Stimulated activated CD4-positive, alpha-beta T cell treated with anti-CD3 and anti-CD28 coated beads, Interleukin-1b, Interleukin-23, amount 100 ng/mL, for 48 hours (primary cell): Measurements from ENCODE around the gene SLC2A5.
"Not testable (repeated sequence)": the region's sequence is repeated elsewhere in the genome, so short reads cannot be mapped to it uniquely, and the experiment has no call there.

Source experiments
- DNase-seq: peaks from one replicate; pipeline ENCODE4 v3.0.0-alpha.2; 2020

SLC2A5 gene

GRCh38 chr1:9069326-9070100, at the start of gene SLC2A5:
SLC2A5 (minus strand) TSS chr1:9069635; CDS start chr1:9069536, 99 bp downstream.
- no peak for DNase-seq

GRCh38 chr1:9118186-9118585, 48.8 kb upstream of the SLC2A5 start:
- DNase-seq = no peak

- DNase-seq = no peak
Measured at GRCh38 chr1:9115351-9116205, 46.1 kb upstream of the SLC2A5 start.

GRCh38 chr1:9112961-9113880, 43.8 kb upstream of the SLC2A5 start:
- DNase-seq = no peak

- peak; percentile 31 for DNase-seq
Measured at GRCh38 chr1:9111957-9112356, 42.5 kb upstream of the SLC2A5 start.

- DNase-seq = no peak
Measured at GRCh38 chr1:9111357-9111691, 41.9 kb upstream of the SLC2A5 start.

GRCh38 chr1:9110669-9111356, 41.4 kb upstream of the SLC2A5 start:
- DNase-seq = peak; percentile 84

- no peak for DNase-seq
Measured at GRCh38 chr1:9108056-9108665, 38.7 kb upstream of the SLC2A5 start.

- DNase-seq = no peak
Measured at GRCh38 chr1:9107136-9107535, 37.7 kb upstream of the SLC2A5 start.

GRCh38 chr1:9106286-9106685, 36.9 kb upstream of the SLC2A5 start:
- DNase-seq = no peak

- DNase-seq = no peak
Measured at GRCh38 chr1:9105336-9105867, 36.0 kb upstream of the SLC2A5 start.

- DNase-seq = no peak
Measured at GRCh38 chr1:9101510-9102146, 32.2 kb upstream of the SLC2A5 start.

GRCh38 chr1:9100471-9101043, 31.1 kb upstream of the SLC2A5 start:
- DNase-seq = no peak

GRCh38 chr1:9099555-9099954, 30.1 kb upstream of the SLC2A5 start:
- DNase-seq = no peak

GRCh38 chr1:9097947-9098705, 28.7 kb upstream of the SLC2A5 start:
- no peak for DNase-seq

- no peak for DNase-seq
Measured at GRCh38 chr1:9095818-9096217, 26.4 kb upstream of the SLC2A5 start.

GRCh38 chr1:9093996-9094595, 24.7 kb upstream of the SLC2A5 start:
- not testable (repeated sequence) for DNase-seq

- DNase-seq = no peak
Measured at GRCh38 chr1:9093581-9093980, 24.1 kb upstream of the SLC2A5 start.

- no peak for DNase-seq
Measured at GRCh38 chr1:9093091-9093490, 23.7 kb upstream of the SLC2A5 start.

- DNase-seq = no peak
Measured at GRCh38 chr1:9088807-9089206, 19.4 kb upstream of the SLC2A5 start.
